CD4-positive, alpha-beta T cell treated with Interleukin-15 for 1 hour (primary cell): ENCODE data around the gene SEC23B.
"Not testable (repeated sequence)": the region's sequence is repeated elsewhere in the genome, so short reads cannot be mapped to it uniquely, and the experiment has no call there.

Experiments used
- DNase-seq: peaks from one replicate; pipeline ENCODE4 v3.0.0-alpha.2; 2020

The SEC23B gene

DNA sequence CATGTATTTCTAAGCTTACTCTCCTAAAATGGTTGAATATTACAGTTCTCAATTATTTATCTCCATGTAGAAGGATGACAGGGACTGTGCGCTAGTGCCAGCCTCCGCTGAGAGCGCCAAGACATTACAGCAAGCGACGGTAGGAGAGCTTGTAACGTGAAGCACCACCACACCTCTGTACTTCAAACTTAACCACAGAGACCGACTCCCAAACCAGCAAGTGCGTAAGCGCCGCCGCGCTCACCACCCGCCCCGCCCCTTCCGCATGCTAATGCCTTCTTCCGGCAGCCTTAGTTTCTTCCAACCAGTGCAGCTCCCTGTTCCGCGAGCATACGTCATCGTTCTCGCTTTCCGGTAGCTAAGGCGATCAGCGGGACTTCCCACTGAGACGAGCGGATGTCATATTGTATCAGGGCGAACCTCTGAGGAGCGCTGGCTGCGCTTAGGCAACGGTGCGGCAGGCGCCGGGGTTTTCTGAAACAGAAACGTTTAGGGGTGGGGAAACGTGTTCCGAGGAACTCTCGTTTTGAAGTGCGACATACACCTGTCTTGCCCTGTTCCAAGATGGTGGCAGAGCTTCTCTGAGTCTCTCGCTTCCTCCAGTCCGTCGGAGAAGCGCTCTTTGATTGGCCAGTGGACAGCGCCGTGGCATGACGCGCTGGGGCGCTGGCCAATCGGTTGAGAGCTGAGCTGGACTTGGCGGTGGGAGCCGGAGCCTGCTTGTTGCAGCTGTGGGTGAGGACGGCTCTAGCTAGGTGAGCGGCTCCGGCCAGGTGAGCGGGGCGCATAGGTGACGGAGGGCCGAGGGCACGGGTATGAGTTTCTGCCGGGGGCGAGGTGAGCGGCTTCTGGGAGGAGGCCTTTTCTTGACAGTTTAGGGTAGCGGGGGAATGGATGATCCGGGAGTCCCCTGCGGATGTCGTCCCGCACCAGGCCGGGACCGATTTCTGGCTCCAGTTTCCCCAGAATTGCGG lies at the start of gene SEC23B:
TSS of gene SEC23B (plus strand) at position 723 of the 974 bp plus-strand sequence. CDS start 2,896 bp downstream, outside the sequence.
- peak; percentile 99 for DNase-seq

DNA sequence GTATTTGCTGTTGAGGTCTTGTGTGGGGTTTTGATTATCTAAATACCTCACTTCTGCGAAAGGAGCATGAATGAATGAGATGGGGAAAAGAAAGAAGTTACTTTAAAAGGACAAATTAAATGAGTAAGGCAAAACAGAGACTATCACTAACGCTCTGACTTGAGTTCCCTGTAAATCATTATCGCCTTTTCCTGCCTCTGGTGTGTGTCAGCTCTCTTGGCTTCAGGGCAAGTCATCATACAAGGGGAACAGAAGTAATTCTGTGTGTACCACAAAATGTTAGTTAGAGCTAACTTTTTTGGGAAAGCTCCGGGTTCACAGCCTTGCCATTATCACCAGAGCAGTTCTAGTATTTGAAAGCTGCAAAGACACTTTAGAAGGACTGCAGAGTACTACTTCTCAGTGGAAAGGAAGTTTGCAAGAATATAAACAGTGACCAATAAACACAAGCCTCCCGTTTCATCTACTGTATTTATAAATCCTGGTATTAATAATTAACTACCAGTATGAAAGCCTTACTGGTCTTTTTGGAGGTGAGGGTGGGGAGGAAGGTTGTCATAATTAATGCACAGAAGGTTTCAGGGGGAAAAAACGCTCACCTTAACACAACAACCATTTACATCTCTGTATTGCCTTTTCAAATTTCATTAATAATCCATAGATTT lies 42.1 kb upstream of the SEC23B start:
- no peak for DNase-seq

DNA sequence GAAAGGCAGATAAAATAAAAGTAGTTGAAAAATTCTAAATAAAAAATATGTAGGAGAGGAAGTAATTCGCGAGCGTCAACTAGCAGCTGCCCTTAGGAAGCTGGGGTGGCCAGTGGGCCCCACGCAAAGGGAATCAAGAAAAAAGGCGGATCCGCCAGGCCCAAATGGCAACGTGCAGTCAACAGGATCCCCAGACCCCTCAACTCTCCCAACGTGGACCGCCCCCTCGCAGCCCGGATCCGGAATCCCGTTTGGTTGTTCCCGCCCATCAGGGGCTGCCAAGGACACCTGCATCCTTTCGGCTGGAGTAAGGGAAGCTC lies 41.2 kb upstream of the SEC23B start:
- no peak for DNase-seq

DNA sequence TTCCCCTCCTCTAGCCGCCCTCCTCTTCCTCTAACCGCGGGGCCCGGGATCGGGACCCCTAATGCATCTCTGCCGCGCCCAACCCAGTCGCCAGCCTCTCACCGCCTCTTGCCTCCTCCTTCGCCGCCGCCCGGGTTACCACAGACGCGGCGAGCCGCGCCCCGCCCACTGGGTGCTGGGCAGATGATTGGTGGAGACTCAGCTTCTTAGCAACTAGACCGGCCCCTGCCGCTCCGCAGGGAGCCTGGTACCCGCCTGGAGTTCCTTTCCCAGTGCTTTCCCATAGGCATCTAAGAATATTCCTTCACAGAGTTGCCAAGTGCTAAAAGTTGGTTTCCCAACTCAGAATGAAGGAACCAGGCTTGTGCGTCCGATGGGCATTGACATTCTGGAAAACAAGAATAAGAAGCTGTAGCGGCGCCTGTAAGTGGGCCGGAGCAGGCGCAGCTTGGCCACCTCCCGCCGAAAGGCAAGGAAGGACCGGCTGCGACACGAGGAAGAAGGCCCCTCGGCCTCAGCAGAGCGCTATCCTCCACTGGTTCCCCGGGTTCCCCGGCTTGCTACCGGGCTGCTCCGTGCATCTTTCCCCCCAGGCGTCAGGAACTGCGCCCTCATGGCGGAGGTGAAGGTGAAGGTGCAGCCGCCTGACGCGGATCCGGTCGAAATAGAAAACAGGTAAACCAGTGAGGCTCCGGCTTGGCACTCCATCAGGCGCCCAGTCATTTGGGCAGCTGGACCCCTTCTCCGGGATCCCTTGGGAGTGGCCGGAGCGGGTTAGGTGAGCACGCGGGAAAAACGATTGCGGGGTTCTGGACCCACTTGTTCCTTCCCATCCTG lies 40.6 kb upstream of the SEC23B start, which contains the start of the genes DZANK1 and POLR3F:
TSS of gene DZANK1 (minus strand) at position 137 of the 837 bp plus-strand sequence. CDS start 1,672 bp downstream, outside the sequence.
TSS of gene POLR3F (plus strand) at position 497 of the 837 bp plus-strand sequence. CDS start at position 614, 117 bp downstream.
- peak; percentile 94 for DNase-seq

DNA sequence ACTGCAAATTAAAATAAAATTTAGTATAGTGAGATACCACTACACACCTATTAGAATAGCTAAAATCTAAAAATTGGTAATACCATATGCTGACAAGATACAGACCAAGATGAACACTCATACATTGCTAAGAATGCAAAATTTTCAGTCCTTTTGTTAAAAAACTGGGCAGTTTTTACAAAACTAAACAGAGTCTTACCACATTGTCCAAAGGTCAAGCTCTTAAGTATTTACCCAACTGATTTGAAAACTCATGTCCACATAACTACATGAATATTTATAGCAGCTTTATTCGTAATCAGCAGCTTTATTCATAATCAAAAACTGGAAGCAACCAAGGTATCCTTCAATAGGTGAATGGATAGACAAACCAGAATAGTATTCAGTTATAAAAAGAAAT lies 30.5 kb upstream of the SEC23B start:
- DNase-seq = no peak

DNA sequence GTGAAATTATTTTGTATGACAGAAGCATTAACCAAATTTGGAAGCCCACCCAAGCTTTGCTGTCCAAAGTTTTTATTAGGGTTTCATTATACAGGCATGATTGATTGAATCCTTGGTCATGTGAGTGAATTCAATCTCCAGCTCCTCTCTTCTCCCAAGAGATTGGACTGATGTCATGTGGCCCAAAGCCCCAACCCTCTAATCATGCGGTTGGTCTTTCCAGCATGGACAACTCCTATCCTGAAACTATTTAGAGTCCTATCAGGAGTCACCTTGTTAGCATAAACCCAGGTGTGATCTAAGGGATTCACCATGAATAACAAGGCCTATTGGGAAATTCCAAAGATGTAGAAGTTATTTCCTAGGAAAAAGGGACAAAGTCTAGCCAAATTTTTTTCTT lies 29.9 kb upstream of the SEC23B start:
- no peak for DNase-seq

DNA sequence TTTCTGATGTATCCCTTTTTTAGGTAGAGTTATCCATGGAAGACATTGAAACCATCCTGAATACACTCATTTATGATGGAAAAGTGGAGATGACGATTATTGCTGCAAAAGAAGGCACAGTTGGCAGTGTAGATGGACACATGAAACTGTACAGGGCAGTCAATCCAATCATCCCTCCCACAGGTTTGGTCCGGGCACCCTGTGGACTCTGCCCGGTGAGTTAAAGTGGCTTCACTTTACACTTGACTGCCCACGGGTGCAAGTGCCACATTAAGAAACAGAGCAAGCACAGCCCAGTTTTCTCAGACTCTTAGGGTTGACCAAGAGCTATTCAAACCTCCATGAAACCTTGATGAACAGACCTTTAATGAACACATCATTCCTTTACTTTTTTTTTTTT lies 26.1 kb upstream of the SEC23B start:
- DNase-seq = no peak

DNA sequence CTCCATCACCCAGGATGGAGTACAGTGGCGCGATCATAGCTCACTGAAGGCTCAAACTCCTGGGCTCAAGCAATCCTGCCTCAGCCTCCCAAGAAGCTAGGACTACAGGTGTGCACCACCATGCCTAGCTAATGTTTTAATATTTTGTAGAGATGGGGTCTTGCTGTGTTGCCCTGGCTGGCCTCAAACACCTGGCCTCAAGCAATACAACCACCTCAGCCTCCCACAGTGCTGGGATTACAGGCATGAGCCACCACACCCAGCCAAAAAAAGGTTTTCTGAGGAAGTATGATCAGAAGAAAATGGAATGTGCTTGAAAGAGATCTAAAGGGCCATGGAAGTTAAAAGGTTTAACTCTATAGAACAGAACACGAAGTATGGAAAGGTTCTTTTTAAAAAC lies 19.4 kb upstream of the SEC23B start:
- no peak for DNase-seq

DNA sequence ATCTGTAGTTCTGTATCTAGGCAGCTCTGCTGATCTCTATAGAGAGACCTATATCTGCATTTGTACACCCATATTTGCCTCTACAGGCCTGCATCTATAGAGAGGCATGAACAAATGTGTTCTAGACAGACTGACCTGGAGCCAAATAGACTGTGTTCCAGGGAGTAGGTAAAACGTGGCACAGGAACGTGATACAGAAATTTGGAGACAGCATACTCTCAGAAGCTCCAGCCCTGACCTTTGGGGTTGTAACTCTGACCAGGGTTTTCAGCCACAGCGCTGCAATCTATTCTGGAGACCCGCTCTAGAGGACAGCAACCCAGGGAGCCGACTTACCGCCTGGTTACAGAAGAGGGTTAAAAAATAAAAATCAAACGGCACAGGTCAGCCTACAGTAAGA lies 11.7 kb upstream of the SEC23B start:
- DNase-seq = no peak

DNA sequence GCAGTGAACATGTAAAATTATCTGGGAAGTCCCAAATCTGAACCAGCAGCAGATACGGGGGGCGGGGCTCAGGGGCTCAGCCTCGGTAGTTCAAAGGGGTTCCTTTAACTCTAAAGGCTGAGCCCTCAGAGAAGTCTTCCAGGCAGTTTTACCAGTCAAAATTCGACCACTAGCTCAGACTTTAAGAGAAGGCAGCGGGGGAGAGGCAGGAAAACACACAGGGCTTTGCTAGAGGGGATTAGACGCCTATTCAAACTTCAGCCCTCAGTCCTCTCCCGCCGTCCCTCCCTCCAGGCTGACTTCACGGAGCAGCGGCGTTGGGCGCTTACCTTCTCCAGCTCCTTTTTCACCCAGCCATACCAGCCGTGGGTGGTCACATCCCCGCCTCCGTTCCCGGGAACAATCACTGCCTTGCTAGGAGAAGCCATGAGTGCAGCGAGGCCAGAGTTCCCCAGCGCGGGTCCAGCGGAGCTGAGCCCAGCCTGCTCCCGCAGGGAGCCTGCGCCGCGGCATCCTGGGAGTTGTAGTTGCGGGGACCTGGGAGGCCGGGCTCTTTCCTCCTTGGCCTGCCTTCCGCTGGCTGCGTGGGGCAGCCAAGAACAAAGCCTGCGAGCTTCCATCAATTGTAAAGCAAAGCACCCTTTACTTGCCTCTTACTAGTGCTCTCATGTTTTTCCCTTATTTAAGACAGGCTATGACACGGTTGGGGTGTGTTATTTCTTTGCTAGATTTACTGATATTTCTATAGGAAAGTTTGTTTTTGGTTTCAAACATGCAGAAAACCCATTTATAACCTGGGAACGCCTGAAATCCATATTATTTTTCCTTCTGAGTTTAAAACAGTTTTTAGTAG lies 10.8 kb upstream of the SEC23B start, which contains the start of gene RBBP9:
TSS of gene RBBP9 (minus strand) at position 486 of the 853 bp plus-strand sequence. CDS start at position 428, 58 bp downstream.
- DNase-seq = peak; percentile 77

DNA sequence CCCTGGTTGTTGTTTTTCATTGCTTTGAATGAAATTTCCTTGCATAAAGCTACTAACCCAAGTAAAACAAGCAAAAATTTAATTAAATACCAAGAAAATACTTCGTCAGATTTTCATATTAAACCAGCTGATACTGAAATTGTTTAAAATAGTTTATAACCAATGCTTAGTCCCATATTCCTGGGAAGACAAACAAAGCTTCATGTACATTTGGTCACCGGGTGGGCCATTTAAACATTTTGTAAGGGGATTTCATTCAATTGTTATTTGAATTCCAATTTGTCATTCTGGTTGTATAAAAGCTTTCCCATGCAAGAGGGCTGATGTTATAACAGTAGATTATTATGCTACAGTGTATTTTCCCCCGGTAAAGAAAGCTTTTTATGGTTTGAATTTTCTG lies 10.1 kb upstream of the SEC23B start:
- no peak for DNase-seq

DNA sequence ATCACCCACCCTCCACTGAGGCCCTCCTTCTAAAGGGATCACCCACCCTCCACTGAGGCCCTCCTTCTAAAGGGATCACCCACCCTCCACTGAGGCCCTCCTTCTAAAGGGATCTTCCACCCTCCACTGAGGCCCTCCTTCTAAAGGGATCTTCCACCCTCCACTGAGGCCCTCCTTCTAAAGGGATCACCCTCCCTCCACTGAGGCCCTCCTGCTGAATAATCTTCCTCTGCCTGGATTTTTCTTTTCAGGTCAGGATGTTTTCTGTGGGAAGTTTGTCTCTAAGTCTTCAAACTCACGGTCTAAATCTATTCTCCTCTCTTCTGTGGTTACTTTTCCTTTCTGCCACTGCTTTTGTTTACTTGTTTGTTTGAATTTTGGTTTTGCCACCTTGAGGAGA lies 6.1 kb upstream of the SEC23B start:
- DNase-seq = not testable (repeated sequence)

DNA sequence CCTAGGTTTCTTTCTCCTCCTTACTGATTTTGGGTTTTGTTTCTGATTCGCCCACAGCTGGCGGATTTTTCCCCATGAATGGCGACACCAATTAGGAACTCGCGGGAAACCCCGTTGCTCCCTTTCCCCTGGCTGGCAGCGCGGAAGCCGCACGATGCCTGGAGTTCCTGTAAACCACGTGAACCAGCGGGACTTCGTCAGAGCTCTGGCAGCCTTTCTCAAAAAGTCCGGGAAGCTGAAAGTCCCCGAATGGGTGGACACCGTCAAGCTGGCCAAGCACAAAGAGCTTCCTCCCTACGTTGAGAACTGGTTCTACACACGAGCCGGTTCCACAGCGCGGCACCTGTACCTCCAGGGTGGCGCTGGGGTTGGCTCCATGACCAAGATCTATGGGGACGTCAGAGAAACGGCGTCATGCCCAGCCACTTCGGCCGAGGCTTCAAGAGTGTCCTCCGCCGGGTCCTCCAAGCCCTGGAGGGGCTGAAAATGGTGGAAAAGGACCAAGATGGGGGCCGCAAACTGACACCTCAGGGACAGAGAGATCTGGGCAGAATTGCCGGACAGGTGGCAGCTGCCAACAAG lies 3.2 kb upstream of the SEC23B start:
- DNase-seq = no peak

DNA sequence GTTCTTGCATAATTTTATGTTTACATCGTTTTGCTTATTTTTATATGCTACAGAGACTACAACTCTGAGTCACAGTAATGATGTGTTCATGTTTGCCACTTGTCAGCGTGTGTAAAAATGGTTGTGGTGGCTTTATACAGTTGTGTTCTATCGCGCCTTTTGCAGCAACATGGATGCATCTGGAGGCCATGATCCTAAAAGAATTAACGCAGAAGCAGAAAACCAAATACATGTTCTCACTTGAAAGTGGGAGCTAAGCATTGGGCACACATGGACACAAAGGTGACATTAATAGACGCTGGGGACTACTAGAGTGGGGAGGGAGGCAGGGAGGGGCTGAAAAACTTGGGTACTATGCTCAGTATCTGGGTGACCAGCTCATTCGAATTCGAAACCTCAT lies 996 bp upstream of the SEC23B start:
- DNase-seq = no peak

DNA sequence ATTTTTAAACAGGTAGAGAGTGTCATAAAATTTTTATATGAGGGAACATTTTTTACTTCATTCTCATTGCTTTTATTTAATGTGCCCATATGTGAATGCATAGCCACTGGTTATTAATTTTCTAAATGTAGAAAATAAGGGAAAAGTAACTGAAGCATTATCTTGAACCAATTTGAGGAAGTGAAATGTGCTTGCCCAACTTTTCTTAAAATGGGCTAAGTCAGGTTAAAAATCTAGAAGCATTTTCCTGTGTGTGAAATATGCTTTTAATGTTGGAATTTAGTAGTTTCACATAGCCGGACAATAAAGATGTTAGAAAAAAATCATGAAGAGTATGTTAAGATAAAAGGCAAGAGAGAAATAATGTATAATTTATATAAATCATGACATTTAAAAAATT lies 3.8 kb downstream of the SEC23B start:
- DNase-seq = no peak

DNA sequence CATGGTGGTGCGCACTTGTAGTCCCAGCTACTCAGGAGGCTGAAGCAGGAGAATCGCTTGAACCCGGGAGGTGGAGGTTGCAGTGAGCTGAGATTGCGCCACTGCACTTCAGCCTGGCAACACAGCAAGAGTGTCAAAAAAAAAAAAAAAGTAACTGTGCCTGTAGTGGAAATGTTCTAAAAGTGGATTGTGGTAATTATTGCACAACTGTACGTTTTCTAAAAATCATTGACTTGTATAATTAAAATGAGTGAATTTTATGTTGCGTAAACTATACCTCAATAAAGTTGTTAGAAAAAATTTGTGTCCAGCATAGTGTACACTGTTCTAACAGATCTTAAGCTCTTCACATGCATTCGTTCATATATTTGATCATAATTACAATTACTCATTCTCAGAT lies 5.5 kb downstream of the SEC23B start:
- no peak for DNase-seq

DNA sequence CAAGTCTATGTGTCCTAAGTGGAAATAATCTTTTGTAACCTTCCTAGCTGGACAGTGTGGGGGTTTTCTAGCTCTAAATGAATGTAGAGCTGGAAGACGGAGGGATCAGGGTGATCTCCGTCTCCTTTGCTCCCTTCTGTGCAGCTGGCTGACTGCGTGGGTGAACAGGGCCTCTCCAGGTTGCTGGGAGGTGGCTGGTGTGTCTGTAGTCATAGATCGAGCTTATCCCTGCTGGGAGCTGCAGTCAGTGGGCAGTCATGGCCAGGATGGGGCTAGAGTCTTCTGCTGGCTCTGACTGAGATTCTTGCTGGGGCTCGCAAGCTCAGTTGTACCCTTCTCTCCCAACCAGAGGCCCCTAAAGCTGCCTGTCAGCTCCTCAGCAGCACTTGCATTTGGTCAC lies 6.4 kb downstream of the SEC23B start:
- DNase-seq = no peak

DNA sequence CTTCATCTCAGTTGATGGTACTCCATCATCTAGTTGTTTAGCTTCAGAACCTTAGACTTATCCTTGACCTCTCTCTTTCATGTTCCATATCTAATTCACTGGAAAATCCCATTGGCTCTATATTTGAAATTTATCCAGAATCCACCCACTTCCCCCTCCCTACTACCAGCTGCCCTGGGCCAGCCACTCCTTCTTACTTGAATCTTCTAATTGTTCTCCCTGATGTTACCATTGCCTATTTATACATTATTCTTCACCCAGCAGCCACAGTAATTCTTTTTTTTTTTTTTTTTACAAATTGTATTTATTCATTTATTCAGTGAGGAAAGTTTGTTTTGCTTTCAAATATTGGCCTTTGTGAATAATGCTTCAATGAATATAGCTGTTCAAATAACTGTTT lies 8.2 kb downstream of the SEC23B start:
- DNase-seq = no peak

DNA sequence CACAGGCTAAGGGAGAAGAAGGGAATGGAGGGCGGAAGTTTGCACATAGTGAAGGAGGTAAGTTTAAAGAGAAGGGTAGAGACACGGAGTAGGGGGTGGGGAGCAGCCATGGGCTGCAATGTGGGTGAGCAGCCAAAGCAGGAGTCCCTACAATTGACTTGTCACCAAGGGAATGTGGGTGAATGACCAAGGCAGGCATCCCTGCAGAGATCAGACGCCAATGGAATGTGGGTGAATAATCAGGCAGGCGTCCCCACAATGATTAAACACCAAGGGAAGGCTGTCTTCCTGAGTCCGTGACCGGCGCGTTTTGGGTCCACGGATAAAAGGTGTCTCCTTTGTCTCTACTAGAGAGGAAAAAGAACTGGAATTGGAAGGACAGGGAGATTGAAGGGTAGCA lies 14.3 kb downstream of the SEC23B start:
- not testable (repeated sequence) for DNase-seq

DNA sequence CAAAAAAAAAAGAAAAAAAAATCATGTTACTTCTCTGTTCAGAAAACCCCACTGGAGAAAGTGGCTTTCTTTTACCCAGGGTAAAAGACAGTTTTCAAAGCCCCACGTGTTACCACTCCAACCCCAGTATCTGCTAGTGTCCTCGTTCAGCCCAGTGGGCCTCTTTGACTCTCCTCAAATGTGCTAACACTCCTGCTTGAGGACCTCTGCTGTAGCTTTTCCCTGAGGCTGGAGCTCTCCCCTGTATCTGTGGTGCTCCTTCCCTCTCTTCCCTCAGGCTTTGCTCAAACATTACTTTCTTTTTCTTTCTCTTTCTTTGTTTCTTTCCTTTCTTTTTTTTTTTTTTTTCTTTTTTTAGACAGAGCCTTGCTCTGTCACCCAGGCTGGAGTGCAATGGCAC lies 15.3 kb downstream of the SEC23B start:
- DNase-seq = no peak

DNA sequence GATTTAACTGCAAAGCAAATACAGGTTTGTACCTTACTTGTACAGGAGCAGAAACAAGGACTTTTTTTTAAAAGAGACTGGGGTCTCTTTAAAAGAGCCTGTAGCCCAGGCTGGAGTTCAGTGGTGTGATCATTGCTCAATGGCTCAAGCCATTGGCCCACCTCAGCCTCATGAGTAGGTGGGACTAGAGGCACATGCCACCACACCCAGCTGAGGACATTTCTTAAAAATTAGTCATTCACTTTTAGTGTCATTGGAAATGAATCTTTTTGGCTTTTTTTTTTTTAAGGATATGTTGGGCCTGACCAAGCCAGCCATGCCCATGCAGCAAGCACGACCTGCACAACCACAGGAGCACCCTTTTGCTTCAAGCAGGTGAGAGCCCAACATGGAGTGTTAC lies 16.9 kb downstream of the SEC23B start:
- DNase-seq = no peak

DNA sequence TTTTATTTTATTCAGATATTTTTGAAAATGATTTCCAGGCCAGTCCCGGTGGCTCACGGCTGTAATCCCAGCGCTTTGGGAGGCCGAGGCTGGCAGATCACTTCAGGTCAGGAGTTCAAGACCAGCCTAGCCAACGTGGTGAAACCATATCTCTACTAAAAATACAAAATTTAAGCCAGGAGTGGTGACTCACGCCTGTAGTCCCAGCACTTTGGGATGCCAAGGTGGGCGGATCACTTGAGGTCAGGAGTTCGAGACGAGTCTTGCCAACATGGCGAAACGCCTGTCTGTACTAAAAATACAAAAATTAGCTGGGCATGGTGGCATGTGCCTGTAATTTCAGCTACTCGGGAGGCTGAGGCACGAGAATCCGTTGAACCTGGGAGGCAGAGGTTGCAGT lies 19.0 kb downstream of the SEC23B start:
- not testable (repeated sequence) for DNase-seq
